ENCODE measurements around the gene CETP.
A peak's percentile ranks its signal among the peaks of the same experiment; 100 is the strongest.

CETP gene

DNA sequence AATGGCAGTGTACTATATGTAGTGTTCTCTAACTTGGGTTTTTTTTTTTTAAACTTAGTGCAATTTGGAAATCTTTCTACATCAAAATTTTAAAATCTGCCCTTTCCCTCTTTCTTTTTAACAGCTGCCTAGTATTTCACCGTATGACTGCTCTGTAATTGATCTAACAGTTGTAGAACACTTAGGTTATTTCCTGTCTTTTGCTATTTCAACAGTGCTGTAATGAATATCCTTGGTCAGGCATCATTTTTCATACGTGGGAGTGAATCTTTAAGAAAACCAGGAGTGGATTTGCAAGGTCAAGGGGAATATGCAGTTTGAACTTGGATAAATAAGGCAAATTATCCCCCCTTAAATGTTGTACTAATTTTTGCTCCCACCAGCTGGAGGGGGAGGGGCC lies 31.5 kb downstream of the CETP start:
- peak; percentile 49 for DNase-seq (ENCODE audit: low read depth)
- H3K4me3 ChIP-seq (ENCODE audit: low read depth, low read length), result no peak overlapping the region
- TF ChIP-seq, protein P1, sequence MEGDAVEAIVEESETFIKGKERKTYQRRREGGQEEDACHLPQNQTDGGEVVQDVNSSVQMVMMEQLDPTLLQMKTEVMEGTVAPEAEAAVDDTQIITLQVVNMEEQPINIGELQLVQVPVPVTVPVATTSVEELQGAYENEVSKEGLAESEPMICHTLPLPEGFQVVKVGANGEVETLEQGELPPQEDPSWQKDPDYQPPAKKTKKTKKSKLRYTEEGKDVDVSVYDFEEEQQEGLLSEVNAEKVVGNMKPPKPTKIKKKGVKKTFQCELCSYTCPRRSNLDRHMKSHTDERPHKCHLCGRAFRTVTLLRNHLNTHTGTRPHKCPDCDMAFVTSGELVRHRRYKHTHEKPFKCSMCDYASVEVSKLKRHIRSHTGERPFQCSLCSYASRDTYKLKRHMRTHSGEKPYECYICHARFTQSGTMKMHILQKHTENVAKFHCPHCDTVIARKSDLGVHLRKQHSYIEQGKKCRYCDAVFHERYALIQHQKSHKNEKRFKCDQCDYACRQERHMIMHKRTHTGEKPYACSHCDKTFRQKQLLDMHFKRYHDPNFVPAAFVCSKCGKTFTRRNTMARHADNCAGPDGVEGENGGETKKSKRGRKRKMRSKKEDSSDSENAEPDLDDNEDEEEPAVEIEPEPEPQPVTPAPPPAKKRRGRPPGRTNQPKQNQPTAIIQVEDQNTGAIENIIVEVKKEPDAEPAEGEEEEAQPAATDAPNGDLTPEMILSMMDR (conservative IDR thresholded peaks at IDR 0.05; ENCODE audit: low read depth, low read length), result no peak

DNA sequence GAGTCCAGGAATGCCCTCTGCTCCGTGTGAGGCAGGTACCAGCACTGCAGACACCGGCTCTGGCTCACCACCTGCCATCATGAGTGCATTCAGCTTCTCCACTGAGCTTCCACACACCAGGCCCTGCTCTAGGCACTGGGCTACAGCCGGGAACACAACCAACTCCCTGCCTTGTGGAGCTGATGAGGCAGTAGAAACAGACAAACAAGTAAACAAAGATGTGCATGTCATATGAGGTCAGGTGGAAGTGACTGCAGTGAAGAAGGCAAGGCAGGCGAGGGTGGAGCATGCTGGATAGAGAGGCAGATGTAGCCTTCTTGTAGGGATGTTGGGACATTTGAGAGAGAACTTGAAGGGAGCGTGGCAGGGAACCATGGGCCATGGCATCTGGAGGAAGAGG lies 32.6 kb downstream of the CETP start:
- DNase-seq (ENCODE audit: low read depth), result no peak
- H3K4me3 ChIP-seq (ENCODE audit: low read depth, low read length), result no peak overlapping the region
- TF ChIP-seq, protein P1 (conservative IDR thresholded peaks at IDR 0.05; ENCODE audit: low read depth, low read length), result no peak

DNA sequence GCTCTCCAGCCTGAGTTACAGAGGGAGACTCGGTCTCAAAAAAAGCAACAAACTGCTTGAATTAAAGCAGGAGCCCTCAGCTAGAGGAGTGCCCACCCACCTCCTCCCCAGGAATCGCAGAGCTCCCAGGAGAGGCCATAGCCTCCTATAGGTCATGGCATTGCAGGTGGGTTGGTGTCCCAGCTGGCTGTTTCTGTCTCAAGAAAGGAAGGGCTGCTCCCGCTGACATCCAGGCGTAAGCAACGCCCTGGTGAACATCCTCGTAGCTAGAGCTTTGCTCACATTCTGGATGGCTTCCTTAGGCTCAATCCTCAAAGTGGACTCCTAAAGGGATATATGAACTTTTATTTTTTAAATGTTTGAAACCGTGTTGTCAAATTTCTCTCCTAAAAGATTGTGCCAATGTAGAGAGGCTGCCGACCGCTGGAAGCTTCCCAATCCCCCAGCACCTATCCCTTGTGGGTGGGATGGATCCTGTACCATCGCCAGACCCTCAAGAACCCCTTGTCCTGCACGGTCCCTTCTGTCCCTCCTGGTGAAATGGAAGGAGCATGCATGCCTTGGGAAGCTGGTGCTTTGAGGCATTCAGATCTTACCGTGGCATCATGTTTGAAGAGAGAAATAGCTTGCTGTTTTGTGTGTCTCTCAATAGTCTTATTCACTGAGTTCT lies 33.5 kb downstream of the CETP start:
- TF ChIP-seq, protein P1 (conservative IDR thresholded peaks at IDR 0.05; ENCODE audit: low read depth, low read length), result no peak
- DNase-seq (ENCODE audit: low read depth), result no peak
- H3K4me3 ChIP-seq (ENCODE audit: low read depth, low read length), result no peak overlapping the region

DNA sequence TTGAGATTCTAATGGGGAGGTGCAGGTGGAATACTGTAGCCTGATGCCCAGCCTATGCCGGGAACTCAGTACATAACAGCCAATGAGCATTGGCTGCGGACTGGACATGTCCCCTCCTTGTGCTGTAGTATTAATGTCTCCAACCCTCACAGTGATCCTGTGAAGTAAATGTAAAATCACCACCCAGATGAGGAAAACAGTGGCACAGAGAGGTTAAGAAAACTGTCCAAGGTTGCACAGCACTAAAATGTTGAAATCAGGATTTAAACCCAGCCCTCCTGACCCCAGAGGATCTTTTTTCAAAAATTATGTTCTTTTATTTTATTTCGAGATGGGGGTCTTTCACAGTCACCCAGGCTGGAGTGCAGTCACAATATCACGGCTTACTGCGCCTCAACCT lies 35.5 kb downstream of the CETP start:
- TF ChIP-seq, protein P1 (conservative IDR thresholded peaks at IDR 0.05; ENCODE audit: low read depth, low read length), result no peak
- H3K4me3 ChIP-seq (ENCODE audit: low read depth, low read length), result no peak overlapping the region
- no peak for DNase-seq (ENCODE audit: low read depth)

DNA sequence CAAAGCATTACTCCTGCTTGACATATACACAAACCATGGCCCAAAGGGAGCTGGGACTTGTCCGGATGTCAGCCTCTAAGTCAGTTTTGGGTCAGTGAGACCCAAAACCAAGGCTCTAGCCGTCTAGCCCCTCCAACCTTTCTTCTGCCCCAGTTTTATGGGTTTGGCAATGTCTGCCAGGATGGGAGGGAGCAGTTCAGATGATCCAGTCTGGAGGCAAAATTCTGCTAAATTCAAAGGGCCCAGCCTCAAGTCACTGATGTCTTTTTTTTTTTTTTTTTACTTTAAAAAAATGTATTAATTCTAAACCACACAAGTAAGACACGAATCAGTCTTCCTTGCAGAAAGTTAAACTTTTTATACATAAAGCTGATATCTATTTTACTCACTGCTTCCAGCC lies 36.2 kb downstream of the CETP start:
- DNase-seq (ENCODE audit: low read depth), result no peak
- TF ChIP-seq, protein P1 (conservative IDR thresholded peaks at IDR 0.05; ENCODE audit: low read depth, low read length), result no peak
- H3K4me3 ChIP-seq (ENCODE audit: low read depth, low read length), result no peak overlapping the region

DNA sequence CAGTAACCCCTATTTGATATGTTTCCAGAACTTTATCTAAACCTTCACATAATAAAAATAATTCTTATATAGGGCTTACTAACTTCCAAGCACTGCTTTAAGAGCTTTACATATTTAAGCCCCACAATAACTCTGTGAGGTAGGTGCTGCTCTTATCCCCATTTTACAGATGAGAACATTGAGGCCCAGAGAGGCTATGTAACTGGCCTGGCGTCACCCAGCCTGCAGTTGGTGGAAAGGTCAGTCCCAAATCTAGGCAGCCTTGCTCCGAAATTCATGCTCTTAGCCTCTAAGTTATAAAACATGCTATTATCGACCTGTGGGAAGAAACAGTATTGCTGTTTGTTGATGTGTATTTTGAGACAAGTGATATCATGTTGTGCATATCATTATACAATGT lies 36.6 kb downstream of the CETP start:
- H3K4me3 ChIP-seq (ENCODE audit: low read depth, low read length), result no peak overlapping the region
- DNase-seq (ENCODE audit: low read depth), result no peak
- TF ChIP-seq, protein P1 (conservative IDR thresholded peaks at IDR 0.05; ENCODE audit: low read depth, low read length), result no peak

DNA sequence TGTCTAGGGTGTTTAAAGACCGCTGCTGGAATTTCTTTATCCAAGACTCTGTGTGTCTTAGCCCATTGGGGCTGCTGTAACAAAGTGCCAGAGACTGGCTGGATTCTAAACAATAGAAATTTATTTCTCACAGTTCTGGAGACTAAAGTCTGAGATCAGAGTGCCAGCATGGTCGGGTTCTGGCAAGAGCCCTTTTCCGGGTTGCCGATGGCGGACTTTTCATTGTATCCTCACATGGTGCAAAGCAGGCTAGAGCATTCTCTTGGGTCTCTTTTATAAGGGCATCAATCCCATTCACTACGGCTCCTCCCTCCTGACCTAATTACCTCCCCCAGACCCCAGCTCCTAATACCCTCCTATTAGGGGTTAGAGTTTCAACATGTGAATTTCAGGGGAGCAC lies 37.1 kb downstream of the CETP start:
- H3K4me3 ChIP-seq (ENCODE audit: low read depth, low read length), result no peak overlapping the region
- TF ChIP-seq, protein P1 (conservative IDR thresholded peaks at IDR 0.05; ENCODE audit: low read depth, low read length), result no peak

More for the DNA sequence above, 37.1 kb downstream of the CETP start:
- no peak for DNase-seq (ENCODE audit: low read depth)
